ENCODE measurements around the gene CNGA2.

CNGA2 gene

DNA sequence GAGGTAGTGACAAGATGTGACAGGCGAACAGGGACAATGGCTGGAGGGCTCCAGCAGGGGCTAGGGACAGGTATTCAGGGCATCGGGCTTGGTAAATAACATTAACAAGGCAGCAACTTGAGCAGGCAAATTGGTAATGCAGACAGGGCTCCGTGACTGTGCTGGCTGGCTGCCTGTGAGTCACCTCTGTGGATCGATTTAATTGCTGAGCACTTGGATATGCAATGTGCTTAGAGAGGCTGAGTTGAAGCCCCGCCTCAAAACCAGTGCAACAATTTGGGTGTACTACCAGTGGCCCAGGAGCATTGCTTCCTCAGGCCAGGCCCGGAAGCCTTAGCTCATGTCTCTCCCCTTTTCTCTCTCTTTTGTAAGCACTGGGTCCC lies 19.5 kb downstream of the CNGA2 start:
- DNase-seq, result peak; percentile 13

DNA sequence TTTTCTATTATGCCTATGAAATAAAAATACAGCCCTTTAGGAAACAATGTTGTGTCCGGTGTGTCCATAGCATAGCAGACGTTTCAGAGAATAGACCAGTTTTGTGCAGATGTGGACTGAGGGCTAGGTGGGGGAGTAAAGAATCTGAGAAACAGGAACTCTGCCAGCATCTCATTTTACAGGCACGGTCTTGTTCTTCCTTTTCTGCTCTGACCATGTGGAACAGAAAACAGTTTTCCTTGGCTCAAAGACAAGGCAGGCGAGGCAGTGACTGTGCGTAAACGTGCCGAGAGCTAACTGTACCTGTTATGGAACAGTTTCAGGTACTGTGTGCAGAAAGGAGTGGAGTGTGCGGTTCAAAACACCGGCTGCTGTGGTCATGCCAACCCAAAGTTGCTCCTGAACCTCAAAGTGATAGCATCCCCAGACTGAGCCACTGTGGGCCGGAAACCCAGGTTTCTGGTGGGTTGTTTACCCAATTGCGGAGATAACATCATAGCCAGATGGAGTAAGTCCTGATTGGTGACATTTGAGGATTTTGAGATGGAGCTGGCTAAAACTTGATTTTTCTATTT lies 20.2 kb downstream of the CNGA2 start:
- DNase-seq, result peak; percentile 28

DNA sequence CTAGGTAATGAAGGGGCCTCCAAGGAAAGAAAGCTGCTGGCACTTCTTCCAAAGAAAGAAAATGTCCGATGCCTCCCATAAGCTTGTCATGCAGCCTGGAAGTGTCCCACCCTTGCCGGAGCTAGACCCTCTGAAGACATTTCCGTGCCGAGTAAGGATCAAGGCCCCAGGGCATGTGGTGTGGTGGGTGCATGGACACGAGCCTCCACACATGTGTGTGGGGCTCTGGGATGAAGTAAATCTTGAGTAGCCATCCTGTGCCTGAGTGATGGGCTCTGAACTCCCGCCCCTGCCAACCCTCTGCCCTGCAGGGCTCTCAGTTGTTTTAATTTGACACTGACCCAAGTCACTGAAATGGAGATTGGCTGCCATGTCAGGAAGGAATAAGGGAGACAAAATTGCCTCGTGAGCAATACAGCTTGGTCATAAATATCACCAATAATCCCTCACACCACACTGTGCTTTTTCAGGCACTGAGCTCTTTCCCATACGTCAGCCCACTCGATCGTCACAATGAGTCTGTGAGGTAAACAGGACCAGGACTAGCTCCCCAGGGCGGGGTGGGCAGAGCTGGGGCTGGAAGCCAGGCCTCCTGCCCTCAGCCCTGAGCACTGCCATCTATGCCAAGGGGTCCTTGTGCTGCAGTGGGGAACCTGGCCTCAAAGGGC lies 24.6 kb downstream of the CNGA2 start:
- no peak for DNase-seq

DNA sequence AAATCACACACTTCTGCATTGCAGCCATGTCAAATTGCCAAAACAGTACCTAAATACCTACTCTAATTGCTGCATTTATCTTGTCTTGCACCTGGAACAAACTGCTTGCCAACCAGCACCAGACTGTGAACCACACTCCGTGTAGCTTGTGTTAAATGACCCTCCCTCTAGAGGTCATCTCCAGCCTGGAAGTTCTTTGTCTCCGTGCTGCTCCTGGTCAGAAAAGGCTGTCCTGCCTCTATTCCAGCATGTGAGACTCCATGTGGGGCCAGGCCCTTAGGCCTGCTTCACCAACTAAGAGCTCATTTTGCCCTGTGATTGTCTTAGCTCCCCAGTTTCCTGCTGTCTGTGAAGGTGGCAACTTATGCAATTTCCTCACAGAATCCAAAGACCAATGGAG lies 28.3 kb downstream of the CNGA2 start:
- DNase-seq, result no peak

DNA sequence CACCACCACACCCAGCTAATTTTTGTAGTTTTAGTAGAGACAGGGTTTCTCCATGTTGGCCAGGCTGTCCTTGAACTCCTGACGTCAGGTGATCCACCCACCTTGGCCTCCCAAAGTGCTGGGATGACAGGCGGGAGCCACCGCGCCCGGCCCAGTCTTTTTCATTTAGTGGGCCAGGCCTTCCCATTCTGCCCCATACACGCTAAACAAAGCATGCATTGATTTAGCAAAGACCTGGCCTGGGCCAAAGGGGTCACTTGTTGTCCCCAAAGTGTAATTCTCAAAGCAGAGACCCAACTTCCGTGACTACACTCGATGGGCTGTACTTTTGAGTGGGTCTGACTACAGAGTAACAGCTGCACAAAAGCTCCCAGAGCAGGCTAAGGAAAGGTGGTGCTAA lies 29.2 kb downstream of the CNGA2 start:
- DNase-seq, result no peak

DNA sequence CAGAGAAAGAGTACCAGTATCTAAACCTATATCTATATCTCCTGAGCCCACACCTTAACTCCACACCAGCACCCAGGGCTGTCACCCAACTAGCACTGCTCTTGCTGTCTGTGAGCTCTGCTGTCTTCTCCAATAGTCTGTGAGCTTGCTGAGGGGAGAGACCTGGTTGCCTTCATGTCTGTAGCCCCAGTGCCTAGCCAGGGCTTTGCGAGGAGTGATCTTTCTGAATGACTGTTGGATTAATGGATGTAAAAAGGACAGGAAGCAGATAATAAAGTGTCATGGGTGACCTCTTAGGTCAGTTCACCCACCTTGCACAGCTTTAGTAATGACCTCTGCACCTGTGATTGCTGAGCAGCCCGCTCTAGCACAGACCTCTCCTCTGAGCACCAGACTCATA lies 30.5 kb downstream of the CNGA2 start:
- DNase-seq, result no peak

DNA sequence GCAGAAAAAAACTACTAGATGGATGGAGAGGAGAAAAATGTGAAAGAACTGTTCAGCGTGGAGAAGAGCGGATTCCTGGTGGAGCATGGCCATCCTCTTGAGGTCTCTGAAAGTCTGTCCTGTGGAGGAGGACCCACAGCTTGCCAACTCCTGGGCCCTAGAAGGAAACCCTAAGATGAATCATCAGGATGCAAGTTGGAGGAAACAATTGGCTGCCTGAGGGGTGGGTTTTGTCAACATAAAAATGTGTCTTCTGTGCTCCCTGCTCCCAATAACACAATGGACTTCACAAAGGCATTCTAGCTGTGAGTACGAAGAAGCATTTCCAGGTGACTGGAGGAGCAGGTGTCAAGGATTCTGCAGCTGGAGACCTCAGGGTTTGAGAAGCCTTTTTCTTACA lies 37.2 kb downstream of the CNGA2 start:
- no peak for DNase-seq

DNA sequence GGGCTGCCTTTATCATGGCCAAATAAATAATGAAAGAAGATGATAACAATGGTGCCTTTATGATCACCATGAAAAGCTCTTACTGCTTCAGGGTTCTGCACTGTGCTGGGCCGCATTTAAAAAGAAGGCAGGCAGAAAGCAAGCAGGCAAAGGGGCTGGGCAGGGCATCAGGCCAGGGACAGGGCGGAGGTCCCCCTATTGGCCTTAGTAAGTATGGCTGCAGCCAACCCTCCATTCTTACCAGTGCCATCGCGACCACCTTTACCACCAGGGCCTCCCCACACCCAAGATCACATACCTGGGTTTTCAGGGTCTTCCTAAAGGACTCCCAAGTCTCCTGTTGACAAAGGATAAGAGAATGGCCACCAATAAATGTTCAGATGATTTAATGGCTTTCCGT lies 38.9 kb downstream of the CNGA2 start:
- no peak for DNase-seq

DNA sequence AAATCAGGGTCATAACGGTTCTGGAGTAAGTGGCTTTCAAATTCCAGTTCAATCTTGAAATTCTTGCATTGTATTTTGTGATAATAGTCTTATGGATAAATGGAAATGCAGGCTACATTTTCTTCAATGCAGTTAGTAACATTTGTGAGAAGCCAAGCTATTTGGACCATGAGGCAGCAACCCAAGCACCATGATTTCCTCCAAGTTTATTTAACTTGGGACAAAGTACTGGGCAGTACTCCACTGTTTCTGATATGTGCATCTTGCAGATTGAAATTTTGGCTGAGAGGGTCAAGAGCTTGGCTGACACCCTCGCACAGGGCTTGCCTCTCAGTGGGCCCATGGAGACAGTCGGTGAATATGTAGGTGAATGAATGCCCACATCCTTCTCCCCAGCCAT lies 39.9 kb downstream of the CNGA2 start:
- no peak for DNase-seq

DNA sequence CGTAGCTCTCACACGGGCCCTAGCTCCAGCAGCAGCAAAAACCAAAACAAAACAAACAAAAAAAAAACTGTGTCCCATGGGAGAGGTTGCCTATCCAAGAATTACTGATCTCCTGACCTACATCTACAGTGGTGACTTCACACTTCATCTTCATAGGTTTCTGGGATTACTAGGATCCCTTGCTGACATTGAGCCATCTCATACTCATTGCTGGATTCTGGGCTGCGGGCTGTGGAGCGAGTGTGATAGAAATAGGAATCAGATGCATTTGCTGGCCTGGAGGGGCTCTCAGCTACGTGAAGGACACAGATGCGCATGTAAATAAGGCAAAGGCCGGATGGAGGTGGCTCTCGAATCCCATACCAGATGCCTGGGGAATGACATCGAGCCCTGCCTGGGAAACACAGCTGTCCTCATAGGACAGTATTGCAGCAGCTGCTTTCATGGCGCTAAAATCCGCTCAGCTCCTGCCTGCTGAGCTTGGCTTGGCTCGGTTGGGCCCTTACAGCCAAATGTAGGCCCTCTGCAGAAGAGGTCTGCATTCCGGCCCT lies 41.7 kb downstream of the CNGA2 start:
- no peak for DNase-seq

DNA sequence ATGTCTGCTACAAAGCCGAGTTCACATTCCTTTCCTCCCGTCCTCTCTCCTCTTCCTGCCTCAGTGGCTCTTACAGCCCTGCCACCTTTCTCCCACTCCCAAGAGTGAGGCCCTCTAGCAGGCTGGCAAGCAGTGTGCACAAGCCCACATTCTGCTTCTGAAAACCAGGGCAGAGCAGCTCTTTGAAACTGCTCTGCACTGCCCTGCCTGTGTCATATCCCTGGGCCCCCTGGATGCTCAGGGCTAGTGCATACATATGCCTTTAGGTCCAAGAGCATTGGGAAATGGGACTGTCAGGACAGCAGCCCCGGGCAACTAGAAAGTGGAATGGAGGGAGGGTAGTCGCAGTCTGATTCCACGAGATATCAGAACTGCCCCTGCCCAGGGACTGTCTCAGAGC lies 42.4 kb downstream of the CNGA2 start:
- no peak for DNase-seq

DNA sequence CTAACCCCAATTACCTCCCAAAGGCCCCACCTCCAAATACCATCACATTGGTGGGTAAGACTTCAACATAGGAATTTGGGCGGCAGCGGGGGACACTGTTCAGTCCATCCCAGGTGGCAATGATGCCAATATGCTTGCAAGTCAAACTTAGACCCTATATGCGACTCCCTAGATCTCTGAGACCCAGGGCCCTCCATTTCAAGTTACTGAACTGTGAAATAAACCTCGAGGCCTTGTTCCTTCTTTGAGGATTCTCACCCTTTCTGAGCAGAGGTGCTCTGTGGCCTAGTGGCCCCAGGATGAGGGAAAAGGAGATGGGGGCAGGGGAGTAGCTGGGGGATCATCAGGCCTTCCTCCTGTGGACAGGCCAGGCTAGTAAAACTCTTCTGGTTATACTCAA lies 44.7 kb downstream of the CNGA2 start:
- DNase-seq, result no peak

DNA sequence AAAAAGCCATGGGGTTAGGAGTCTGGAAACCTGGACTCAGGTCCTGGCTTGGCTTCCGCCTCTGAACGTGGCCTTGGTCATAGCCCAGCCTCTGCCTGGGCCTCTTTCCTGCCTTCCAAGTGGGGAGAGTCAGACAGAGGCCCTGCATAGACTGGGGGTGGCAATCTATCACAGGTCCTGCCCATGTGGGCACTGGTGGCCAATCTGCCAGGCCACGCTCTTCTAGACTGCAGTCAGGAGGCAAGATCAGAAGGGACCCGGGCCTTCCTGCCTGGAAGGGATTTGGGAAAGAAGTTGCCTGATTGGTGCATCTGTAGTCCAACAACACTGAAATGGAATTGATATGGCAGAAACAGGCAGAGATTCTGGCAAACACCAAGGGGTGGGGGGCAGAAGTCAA lies 46.1 kb downstream of the CNGA2 start:
- no peak for DNase-seq

DNA sequence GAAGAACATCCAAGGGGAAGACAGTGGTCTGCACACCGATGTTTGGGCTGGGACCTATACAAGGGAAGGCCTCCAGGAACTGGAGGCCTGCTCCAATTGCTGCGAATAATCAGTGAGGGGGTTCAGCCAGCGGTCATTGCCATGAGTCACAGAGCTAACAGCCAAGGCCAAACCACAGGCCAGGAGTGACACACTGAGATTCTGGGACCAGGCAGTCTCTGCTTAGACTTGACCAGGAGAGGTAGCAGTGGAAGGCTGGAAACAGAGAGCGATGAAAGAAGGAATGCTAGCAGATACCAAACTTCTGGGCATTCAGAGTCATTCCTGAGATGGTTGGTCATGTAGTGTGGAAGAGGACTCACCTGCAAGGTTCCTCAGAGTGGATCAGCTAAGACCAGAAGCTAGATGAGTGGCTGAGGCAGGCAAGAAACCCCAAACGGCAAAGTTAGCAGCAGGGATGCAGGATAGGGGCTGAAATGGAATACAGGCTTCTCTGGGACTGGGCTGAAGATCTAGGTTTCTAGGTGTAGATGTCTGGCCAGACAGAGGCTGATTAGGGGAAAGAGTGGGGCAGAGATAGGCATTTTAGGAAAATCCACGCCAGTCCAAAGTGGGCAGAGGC lies 54.7 kb downstream of the CNGA2 start:
- no peak for DNase-seq

DNA sequence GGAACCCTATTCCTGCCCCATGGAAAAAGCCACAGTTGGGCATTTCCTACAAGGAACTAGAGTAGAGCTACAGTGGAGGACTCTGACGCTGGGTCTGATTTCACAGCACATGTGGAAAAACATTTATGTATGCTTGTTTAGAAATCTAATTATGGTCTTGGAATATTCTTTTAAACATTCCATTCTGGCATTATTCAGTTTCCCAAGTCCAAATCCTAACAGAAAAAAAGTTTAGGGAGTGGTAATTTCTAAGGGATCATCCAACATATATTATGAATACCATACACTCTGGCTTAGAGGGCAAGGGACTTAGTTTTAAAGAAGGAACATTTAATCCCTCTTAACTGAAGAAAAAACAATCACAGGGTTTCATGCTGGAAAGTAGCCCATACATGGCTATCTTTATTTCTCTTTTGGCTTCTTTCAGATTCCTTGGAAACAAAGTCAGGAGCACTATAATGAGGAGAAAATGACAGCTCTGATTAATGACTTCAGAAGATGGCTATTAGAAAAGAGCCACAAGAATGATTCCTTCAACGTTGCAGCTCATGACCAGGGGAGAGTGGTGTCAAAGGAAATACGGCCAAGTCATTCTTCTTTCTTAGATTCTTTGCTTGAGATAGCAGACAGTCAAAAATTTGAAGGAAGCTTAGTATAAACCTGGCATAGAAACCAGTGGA lies 56.1 kb downstream of the CNGA2 start:
- no peak for DNase-seq

DNA sequence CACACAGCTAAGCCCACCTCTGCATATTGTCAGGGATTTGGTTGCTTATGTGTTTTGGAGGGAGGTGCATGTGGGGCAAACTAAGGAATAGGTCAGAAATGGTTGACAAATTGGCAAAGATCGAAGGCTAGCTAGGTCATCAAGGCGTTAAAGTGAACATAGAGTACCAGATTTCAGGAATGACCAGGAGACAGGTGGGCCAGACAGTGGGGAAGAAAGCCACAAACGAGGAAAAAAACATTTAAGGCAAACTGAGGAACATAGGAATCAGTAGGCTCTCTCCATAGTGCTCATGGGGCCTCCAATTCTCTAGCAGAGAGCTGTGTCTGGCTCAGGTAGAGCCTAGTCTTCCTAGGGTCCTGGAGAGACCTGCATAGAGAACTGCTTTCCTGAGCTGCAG lies 57.4 kb downstream of the CNGA2 start:
- no peak for DNase-seq

DNA sequence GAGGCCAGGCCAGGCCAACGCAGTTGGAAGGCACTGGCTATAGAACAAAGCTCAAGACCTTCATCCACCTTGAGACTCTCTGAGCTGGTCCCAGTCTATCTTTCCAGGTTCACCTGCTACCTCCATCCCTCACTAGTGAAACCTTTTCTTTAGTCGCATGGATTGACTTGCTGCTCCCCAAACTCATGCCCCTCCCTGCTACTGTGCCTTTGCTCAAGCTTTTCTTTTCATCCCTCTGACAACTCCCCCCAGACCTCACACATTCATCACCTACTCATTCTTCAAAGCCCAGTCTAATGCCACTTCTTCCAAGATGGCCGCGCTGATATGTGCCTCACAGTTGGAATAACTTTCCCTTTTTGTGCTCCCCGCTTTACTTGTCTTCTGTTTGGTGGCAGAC lies 58.0 kb downstream of the CNGA2 start:
- DNase-seq, result no peak

DNA sequence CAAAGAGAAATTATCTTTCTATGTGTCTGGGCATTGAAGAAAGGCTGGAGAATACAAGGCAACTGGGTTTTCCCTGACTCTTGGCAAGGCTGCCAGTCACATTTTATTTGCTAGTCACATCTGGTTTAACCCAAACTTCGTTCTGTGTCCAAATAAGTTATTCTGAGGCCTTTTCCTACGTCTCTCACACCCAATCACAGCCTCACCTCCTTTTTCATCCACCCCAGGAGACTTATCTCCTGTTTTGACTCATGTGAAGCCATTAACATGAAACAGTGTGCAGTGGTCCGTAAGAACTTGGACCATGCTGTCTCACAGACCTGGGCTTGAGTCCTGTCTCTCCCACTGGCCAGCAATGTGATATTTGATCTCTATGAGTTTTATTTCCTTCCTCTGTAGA lies 59.3 kb downstream of the CNGA2 start:
- DNase-seq, result no peak

All from NCI-H2029 treated with DMSO at 0.1 percent for 48 hours (cell line).